NCI-H446 (cell line): ENCODE results near the gene CNTNAP2.

Experiments used
- DNase-seq, 2 experiments: peaks; one replicate each; lab custom pipeline; 2025; lab: John Stamatoyannopoulos, UW

Gene CNTNAP2

GRCh38 chr7:148104136-148104716 is 1987.6 kb downstream of the CNTNAP2 start:
- DNase-seq = no peak

GRCh38 chr7:148104924-148105323 is 1988.3 kb downstream of the CNTNAP2 start:
- DNase-seq = no peak

GRCh38 chr7:148105853-148106252 is 1989.3 kb downstream of the CNTNAP2 start:
- DNase-seq = no peak

GRCh38 chr7:148107443-148108127 is 1991.0 kb downstream of the CNTNAP2 start:
- no peak for DNase-seq

- DNase-seq = no peak
Measured at GRCh38 chr7:148108381-148108780, 1991.8 kb downstream of the CNTNAP2 start.

- peak in 1 of 2 experiments; percentile 30 for DNase-seq
Measured at GRCh38 chr7:148110097-148110868, 1993.7 kb downstream of the CNTNAP2 start.

GRCh38 chr7:148114804-148115203 is 1998.2 kb downstream of the CNTNAP2 start:
- DNase-seq = no peak

GRCh38 chr7:148115308-148115707 is 1998.7 kb downstream of the CNTNAP2 start:
- DNase-seq = no peak

- DNase-seq = no peak
Measured at GRCh38 chr7:148116195-148116594, 1999.6 kb downstream of the CNTNAP2 start.

- DNase-seq = peak in 1 of 2 experiments; percentile 26
Measured at GRCh38 chr7:148116829-148117403, 2000.3 kb downstream of the CNTNAP2 start.

- no peak for DNase-seq
Measured at GRCh38 chr7:148118371-148118770, 2001.8 kb downstream of the CNTNAP2 start.

GRCh38 chr7:148121401-148121800 is 2004.8 kb downstream of the CNTNAP2 start:
- DNase-seq = no peak

- DNase-seq = no peak
Measured at GRCh38 chr7:148121847-148122246, 2005.2 kb downstream of the CNTNAP2 start.

GRCh38 chr7:148124477-148124876 is 2007.9 kb downstream of the CNTNAP2 start:
- DNase-seq = no peak

GRCh38 chr7:148127374-148127773 is 2010.8 kb downstream of the CNTNAP2 start:
- DNase-seq = no peak

GRCh38 chr7:148129023-148129422 is 2012.4 kb downstream of the CNTNAP2 start:
- DNase-seq = no peak

- DNase-seq = no peak
Measured at GRCh38 chr7:148135116-148135515, 2018.5 kb downstream of the CNTNAP2 start.

GRCh38 chr7:148135997-148136396 is 2019.4 kb downstream of the CNTNAP2 start:
- no peak for DNase-seq

GRCh38 chr7:148142660-148143248 is 2026.2 kb downstream of the CNTNAP2 start:
- peak; percentile 41 to 74 for DNase-seq

GRCh38 chr7:148144827-148145226 is 2028.2 kb downstream of the CNTNAP2 start:
- no peak for DNase-seq

- no peak for DNase-seq
Measured at GRCh38 chr7:148146346-148146745, 2029.7 kb downstream of the CNTNAP2 start.

- no peak for DNase-seq
Measured at GRCh38 chr7:148147438-148147837, 2030.8 kb downstream of the CNTNAP2 start.
